ENCODE data around the gene DLK1. TPM values are rescaled to one million over a fixed set of nuclear protein-coding genes. Genes with fewer than 3 reads are reported as not detected.

The DLK1 gene
- total RNA-seq, 2 donors from 2014 or later = not detected

DNA sequence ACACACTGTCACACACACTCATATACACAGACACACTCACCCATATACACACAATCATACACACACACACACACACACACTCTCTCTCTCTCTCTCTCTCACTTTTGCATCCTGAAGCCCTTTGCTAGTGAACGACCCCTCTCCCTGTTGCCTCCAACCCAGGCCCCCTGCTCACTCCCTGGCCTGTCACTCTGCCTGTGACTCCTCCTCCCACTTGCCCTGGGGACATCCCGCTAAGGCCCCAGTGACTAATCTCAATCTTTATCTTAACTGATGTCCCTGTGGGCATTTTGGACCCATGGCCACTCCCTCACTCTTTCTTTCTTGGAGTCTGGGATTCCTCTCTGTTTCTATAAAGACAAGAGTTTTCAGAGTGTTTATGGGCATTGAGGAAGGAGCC, 10.9 kb upstream of the DLK1 start:
- Mint-ChIP-seq H3K9me3 (no peaks in the 10 kb centered on the region), H3K27me3 (peaks cover 43% of the 10 kb centered on the region), H3K4me1 (no peaks in the 10 kb centered on the region), H3K36me3 (ENCODE audit: low read depth) (no peaks in the 10 kb centered on the region), H3K4me3 (no peak overlapping the region), H3K27ac (no peak overlapping the region)
- no peak for ATAC-seq (replicated peaks)

DNA sequence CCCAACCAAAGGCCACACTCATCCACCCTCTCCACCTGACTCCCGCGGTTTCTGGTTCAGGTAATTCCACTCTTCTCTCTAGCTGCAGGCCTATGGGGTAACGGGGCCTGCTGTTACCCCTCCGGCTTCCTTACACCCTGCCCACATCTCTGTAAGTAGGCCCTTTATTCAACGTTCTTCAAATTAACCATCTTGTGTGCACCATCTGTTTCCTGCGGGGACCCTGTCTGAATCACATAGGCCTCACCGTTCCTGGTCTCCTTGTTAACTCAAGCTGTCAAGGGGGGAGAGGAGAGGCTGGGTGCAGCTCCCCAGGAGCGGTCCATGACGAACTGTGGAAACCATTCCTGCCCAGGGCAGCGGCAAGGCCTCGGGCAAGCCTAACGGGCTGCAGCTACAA, 9.3 kb upstream of the DLK1 start:
- ATAC-seq (replicated peaks) = no peak
- Mint-ChIP-seq H3K4me1 (no peaks in the 10 kb centered on the region), H3K27me3 (peaks cover 36% of the 10 kb centered on the region)

DNA sequence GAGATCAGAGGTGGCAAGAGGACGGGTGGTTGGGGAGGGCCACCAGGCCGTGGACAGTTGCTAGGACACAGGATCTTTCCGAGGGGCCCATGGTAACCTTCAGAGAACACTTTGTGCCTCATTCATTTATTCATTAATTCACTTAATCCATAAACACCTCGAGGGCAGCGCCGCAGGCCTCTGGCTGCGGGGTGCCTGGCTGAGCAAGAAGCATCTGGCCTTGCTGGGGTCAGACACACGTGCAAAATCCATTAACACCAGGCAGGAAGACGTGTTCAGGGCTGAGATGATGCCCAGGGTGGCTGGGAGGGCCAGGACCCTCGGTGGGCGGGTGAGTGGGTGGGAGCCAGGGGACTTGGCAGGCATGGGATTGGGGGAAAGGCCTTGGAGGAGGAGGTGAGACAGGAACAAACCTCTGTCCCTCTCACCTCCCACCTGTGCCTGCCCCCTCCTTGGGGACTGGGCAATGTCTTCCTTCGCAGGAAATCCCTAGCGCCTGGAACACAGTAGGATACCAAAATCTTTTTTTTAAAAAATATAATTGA, 6.6 kb upstream of the DLK1 start:
- no peaks in the 10 kb centered on the region for H3K36me3 Mint-ChIP-seq (ENCODE audit: low read depth)
- no peak overlapping the region for H3K4me3 Mint-ChIP-seq
- H3K27ac Mint-ChIP-seq = no peak overlapping the region

More for the DNA sequence above, 9.3 kb upstream of the DLK1 start:
- no peaks in the 10 kb centered on the region for H3K9me3 Mint-ChIP-seq
- no peaks in the 10 kb centered on the region for H3K36me3 Mint-ChIP-seq (ENCODE audit: low read depth)
- H3K27ac Mint-ChIP-seq = no peak overlapping the region
- H3K4me3 Mint-ChIP-seq = no peak overlapping the region

DNA sequence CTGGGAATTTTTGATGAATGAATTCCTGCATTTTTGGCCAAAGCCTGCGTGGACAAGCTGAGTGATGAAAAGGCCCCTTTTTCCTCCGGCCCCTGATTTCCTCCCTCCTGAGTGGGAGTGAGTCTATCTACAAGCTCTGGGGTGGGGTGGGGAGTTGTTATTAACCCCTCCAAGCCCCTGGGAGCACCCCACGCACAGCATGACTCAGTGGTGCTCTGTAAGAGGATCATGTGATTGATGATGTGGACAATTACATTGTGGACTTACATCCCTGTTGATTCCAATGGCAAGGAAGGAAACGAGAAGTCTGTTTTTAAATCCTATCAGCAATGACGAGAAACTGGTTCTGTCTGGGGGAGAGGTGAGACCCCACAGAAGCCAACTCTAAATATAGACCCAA, 5.1 kb upstream of the DLK1 start:
- H3K27ac Mint-ChIP-seq = no peak overlapping the region
- no peak for ATAC-seq (replicated peaks)
- H3K27me3 Mint-ChIP-seq = peaks cover 38% of the 10 kb centered on the region
- H3K4me3 Mint-ChIP-seq = no peak overlapping the region
- peaks cover 4% of the 10 kb centered on the region for H3K4me1 Mint-ChIP-seq
- H3K9me3 Mint-ChIP-seq = no peaks in the 10 kb centered on the region
- H3K36me3 Mint-ChIP-seq (ENCODE audit: low read depth) = no peaks in the 10 kb centered on the region

More for the DNA sequence above, 6.6 kb upstream of the DLK1 start:
- H3K27me3 Mint-ChIP-seq = peaks cover 30% of the 10 kb centered on the region
- no peak for ATAC-seq (replicated peaks)
- no peaks in the 10 kb centered on the region for H3K9me3 Mint-ChIP-seq
- no peaks in the 10 kb centered on the region for H3K4me1 Mint-ChIP-seq

DNA sequence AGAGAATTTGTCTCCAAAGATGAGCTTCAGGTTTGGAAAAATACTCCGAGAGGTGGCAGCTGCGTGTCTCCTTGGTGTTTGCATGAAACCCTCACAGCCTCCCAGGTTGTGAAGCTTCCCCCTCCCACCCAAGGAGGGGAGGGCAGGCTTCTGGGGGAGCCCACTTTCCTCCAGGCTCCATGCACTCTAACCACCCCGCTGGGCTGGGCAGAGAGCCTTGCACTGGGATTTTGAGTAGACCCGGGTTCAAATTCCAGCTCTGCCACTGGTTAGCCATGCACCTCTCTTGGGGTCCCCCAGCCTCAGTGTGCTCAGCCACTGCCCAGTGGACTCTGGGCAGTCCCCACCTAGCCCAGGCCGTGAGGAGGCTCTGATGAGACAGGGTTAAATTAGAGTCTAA, 4.3 kb upstream of the DLK1 start:
- H3K27ac Mint-ChIP-seq = no peak overlapping the region
- no peak overlapping the region for H3K4me3 Mint-ChIP-seq
- H3K36me3 Mint-ChIP-seq (ENCODE audit: low read depth) = no peaks in the 10 kb centered on the region
- H3K9me3 Mint-ChIP-seq = no peaks in the 10 kb centered on the region
- ATAC-seq (replicated peaks) = no peak
- H3K27me3 Mint-ChIP-seq = peaks cover 39% of the 10 kb centered on the region
- peaks cover 4% of the 10 kb centered on the region for H3K4me1 Mint-ChIP-seq

DNA sequence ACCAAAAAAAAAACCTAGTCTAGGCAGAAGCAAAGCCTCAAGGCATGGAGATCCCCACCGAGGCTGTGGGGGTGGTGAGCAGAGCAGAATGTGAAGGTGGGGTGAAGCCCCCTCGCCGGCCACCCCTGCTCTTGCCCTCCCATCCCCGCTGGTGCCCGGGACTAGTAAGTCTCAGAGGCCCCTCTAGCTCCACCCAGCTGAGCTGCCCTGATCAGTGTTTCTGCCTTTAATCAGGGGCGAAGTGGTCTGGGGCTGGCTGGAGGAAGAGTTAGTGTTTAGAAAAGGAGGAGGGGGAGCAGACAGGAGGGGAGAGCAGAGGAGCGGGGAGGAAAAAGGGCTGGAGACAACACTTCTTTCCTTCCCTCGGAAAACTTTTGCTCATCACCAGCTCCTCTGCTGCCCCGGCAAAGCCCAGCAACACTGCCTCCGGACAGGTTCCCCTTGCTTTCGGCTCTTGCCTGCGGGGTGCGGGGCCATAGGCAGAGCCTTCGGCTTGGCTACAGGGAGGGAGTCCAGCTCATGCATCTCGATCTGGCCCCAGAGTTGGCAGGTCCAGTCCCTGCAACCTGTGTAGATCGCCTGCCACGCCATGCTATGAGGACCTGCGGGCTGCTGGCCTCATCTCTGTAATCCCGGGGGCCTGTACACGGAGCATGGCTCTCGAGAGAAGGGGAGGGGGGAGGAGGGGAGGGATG, 3.4 kb upstream of the DLK1 start:
- Mint-ChIP-seq H3K27me3 (peaks cover 39% of the 10 kb centered on the region), H3K27ac (no peak overlapping the region), H3K9me3 (no peaks in the 10 kb centered on the region), H3K36me3 (ENCODE audit: low read depth) (no peaks in the 10 kb centered on the region), H3K4me1 (peaks cover 4% of the 10 kb centered on the region), H3K4me3 (no peak overlapping the region)
- ATAC-seq (replicated peaks) = no peak

DNA sequence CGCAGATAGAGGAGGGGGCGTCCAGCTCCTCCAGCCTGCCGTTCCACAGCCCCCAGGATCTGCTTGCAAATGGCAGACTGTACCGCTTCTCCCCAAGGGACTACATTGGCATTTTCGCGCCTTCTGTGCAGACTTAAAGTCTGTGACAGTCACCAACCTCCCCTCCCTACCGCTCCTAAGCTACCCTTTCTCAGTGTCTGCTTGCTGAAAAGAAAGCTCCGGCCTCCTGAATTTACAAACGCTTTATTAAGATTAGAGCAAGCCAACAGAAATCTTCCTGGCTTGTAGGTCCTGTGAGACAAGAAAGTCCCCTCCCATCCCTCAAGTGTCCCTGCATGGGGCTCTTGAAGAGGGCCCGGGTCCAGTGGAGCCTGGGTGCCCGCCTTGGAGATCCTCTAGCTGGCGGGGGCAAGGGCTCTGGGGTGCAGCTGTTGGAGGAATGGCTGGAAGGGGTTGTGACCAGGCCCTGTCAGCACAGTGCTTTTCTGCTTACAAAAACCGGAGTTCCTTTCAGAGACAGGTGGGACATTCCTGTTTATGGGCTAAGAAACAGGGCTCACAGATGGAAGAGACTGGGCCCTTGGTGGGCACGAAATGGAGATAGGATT, 2.8 kb upstream of the DLK1 start:
- Mint-ChIP-seq H3K4me3 (no peak overlapping the region), H3K36me3 (ENCODE audit: low read depth) (no peaks in the 10 kb centered on the region), H3K9me3 (no peaks in the 10 kb centered on the region), H3K4me1 (peaks cover 4% of the 10 kb centered on the region), H3K27me3 (peaks cover 36% of the 10 kb centered on the region), H3K27ac (no peak overlapping the region)
- no peak for ATAC-seq (replicated peaks)

DNA sequence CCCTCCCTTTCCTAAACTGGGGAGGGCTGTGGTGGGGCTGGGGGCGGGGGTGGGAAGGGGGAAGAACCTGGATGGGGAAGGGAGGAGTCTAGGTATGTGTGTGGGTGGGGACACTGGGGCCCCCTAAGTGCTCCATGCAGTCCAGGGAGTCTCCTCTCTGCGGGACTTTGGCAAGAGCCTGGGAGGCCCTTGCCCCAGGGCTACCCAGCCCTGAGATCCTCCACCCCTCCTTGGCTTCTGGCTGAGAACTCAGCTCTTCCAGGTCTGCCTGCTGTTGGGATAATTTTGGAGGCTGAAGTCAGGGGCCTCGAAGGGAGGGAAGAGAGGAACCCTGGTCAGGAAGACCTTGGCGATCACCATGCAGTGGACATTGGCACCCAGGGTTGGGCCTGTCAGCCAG, 2.2 kb upstream of the DLK1 start:
- H3K4me1 Mint-ChIP-seq = peaks cover 4% of the 10 kb centered on the region
- no peak overlapping the region for H3K27ac Mint-ChIP-seq
- no peak overlapping the region for H3K4me3 Mint-ChIP-seq
- no peaks in the 10 kb centered on the region for H3K9me3 Mint-ChIP-seq
- H3K36me3 Mint-ChIP-seq (ENCODE audit: low read depth) = no peaks in the 10 kb centered on the region
- no peak for ATAC-seq (replicated peaks)
- peaks cover 36% of the 10 kb centered on the region for H3K27me3 Mint-ChIP-seq

DNA sequence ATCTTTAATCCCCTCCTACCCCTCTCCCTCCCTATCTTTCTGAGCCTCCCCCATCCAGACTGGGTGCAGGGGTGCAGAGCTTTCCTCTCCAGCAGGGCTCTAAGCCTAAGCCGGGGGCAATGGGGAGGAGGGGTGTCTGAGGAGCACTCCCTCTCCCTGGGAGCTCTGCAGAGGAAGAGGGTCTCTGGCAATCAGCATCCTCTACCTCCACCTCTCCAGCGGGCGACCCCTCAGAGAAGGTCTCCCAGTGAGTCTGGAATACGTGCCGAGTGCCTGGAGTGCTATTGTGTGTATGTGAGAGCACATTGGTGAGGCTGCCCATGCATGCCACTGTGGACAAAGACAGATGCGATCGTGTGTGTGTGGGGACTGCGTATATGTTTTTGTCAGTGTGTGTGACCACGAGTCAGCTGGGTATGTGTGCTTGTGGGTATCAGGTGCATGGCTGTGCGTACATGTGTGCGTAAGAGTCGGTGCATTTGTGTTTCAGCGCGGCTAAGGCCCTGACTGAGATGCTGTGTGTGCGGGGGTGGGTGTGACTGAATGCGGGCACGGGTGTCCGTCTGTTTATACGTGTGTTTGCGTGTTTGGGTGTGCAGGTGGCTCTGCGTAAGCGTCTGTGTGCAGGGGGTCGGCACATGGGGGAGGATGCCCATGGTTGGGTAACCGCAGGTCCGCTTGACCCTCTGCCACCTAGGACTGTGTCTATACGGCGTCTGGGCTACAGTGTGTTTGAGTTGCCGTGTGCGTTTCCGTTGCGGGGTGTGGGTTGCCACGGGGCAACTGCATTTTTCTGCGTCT, 905 bp upstream of the DLK1 start:
- H3K4me1 Mint-ChIP-seq = peaks cover 4% of the 10 kb centered on the region
- no peak overlapping the region for H3K4me3 Mint-ChIP-seq
- H3K9me3 Mint-ChIP-seq = no peaks in the 10 kb centered on the region
- no peak overlapping the region for H3K27ac Mint-ChIP-seq
- H3K36me3 Mint-ChIP-seq (ENCODE audit: low read depth) = no peaks in the 10 kb centered on the region
- peaks cover 33% of the 10 kb centered on the region for H3K27me3 Mint-ChIP-seq
- no peak for ATAC-seq (replicated peaks)

DNA sequence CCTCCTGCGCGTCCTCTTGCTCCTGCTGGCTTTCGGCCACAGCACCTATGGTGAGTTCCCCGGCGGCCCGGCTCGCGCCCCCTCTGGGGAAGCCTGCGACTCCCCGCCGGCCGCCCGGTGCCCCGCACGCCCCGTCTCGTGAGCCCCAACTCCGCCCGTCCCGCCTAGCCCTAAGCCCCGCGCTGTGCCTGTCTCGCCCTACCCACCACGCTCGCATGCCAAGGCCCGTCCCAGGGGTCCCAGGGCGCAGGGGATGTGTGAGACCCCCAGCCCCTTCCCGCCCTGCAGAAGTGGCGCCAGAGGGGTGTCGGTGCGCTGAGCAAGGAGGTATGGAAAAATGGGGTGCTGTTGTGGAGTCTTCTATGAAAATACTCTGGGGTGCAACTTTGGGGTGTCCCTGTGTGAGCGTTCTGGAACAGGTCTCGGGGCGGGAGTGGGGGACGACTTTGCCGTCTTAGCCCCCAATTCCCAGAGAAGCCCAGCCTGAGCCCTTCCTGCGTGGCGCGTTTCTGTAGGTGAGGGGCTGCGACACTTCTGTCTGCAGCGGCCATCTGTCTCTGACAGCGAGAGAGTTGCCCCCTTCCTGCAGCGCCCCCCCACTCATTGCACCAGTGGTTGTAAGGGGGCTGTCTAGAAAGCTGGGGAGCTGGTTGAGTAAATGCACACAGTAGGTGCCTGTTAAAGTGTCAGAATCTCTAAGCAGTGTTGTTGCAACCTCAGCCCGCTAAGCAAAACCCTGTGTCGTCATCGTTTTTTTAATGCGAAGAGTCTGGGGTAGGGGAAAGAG, 587 bp downstream of the DLK1 start:
- H3K27ac Mint-ChIP-seq = no peak overlapping the region
- no peaks in the 10 kb centered on the region for H3K36me3 Mint-ChIP-seq (ENCODE audit: low read depth)
- H3K4me1 Mint-ChIP-seq = peaks cover 4% of the 10 kb centered on the region
- H3K27me3 Mint-ChIP-seq = peaks cover 33% of the 10 kb centered on the region
- no peak overlapping the region for H3K4me3 Mint-ChIP-seq
- no peaks in the 10 kb centered on the region for H3K9me3 Mint-ChIP-seq
- no peak for ATAC-seq (replicated peaks)

DNA sequence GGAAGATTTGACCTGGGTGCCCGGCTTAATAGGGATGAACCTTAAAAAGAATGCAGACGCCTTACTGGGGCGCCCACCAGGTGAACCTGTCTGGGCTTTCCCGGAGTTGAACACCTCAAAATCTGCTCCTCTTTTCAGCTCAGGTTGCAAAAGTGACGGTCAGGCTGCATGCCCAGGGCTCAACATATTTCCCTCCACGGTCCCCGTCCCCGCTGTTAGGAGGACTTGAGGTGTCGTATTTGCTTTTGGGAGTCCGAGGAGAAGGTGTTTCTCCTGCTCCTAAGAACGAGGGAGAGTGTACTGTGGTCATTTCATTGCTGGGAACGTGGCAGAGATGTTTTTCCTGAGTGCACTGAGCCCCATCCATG, 1.2 kb downstream of the DLK1 start:
- Mint-ChIP-seq H3K9me3 (no peaks in the 10 kb centered on the region), H3K36me3 (ENCODE audit: low read depth) (no peaks in the 10 kb centered on the region), H3K4me1 (peaks cover 4% of the 10 kb centered on the region), H3K27ac (no peak overlapping the region), H3K4me3 (no peak overlapping the region), H3K27me3 (peaks cover 33% of the 10 kb centered on the region)
- no peak for ATAC-seq (replicated peaks)

DNA sequence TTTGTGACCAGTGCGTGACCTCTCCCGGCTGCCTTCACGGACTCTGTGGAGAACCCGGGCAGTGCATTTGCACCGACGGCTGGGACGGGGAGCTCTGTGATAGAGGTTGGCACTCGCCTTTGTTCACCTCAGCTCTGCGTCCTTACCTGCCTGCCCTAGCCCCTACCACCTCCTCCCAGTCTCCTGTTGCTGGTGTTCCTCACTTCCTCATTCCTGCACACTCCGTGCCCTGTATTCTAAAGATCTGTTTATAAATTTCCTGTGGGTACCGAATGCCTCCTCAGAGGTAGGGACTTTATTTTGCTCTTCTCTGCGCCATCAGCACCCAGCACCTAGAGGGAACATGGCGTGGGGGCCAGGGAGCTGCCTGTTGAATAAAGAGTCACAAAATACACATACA, 2.3 kb downstream of the DLK1 start:
- ATAC-seq (replicated peaks) = no peak
- H3K4me1 Mint-ChIP-seq = peaks cover 4% of the 10 kb centered on the region

DNA sequence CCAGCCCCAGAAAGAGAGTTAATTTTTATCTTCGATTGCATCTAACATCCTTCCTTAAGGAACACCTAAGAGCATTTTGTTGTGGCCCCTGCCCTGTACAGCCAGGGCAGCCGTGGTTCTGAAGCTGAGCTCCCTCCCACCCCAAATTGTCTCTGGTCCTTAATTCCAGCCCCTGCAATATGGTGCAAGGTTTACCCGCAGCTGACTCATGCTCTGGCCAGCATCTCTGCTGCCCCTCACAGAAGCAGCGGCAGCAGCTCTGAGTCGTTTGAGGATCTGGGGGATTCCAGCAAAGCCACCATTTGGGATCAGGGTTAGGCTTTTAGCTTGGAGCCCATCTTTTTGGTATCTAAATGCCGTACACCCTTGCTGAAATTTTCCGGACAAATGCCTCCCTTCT, 3.3 kb downstream of the DLK1 start:
- no peaks in the 10 kb centered on the region for H3K36me3 Mint-ChIP-seq (ENCODE audit: low read depth)

More for the DNA sequence above, 2.3 kb downstream of the DLK1 start:
- no peaks in the 10 kb centered on the region for H3K36me3 Mint-ChIP-seq (ENCODE audit: low read depth)
- no peak overlapping the region for H3K27ac Mint-ChIP-seq
- H3K9me3 Mint-ChIP-seq = no peaks in the 10 kb centered on the region
- no peak overlapping the region for H3K4me3 Mint-ChIP-seq
- H3K27me3 Mint-ChIP-seq = peaks cover 33% of the 10 kb centered on the region

DNA sequence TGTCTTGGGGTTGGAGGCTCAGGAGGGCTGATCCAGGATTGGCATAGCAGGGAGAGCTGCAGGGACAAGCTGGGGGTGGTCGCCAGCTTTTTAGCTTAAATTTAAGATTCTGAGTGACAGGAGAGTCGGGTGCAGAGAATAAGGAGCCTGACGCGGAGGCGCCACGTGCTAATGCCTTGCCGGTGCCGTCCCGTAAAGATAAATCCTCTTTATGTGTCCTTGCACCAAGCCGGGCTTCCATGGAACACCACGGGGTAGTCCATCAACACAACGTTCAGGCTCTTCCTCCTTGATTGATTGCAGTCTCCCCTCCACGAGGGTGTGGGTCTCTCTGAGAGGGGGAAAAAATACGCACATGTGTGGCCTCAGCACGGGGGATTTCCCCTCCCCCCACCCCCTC, 3.9 kb downstream of the DLK1 start:
- Mint-ChIP-seq H3K27me3 (peaks cover 27% of the 10 kb centered on the region), H3K4me3 (no peak overlapping the region), H3K4me1 (peaks cover 4% of the 10 kb centered on the region), H3K9me3 (no peaks in the 10 kb centered on the region), H3K36me3 (ENCODE audit: low read depth) (no peaks in the 10 kb centered on the region), H3K27ac (no peak overlapping the region)
- ATAC-seq (replicated peaks) = no peak

More for the DNA sequence above, 3.3 kb downstream of the DLK1 start:
- H3K4me3 Mint-ChIP-seq = no peak overlapping the region
- ATAC-seq (replicated peaks) = no peak
- peaks cover 30% of the 10 kb centered on the region for H3K27me3 Mint-ChIP-seq
- H3K9me3 Mint-ChIP-seq = no peaks in the 10 kb centered on the region
- peaks cover 4% of the 10 kb centered on the region for H3K4me1 Mint-ChIP-seq
- H3K27ac Mint-ChIP-seq = no peak overlapping the region

Measured in activated T-helper 17 cell treated with anti-CD3 and anti-CD28 coated beads, Interleukin-2, amount 50 U/mL, for 72 hours (primary cell).